HepG2 (cell line): ENCODE results near the gene PDGFB. TPM values are rescaled to one million over a fixed set of nuclear protein-coding genes. Genes with fewer than 3 reads are reported as not detected.

Source experiments
- ATAC-seq: fragments of 200-7000 bp; cut with Tn5 transposase; 3 replicates; pipeline ENCODE4 v1.9.1; 2020; ENCODE audit warnings: mild to moderate bottlenecking, moderate library complexity
- BruUV-seq: library from RNA; stranded (reverse); fragments of 400-500 nt; replicated peaks from 2 replicates; lab custom pipeline; 2021; lab: Mats Ljungman, UMichigan
- CTCF ChIA-PET: fragments of 300-600 bp; formaldehyde crosslinking; extraction: SDS; loops from one replicate; lab custom pipeline; 2021; ENCODE audit warnings: low total read pairs, inconsistent platforms, low intra/inter-chr PET ratio; lab: Yijun Ruan, JAX
- POLR2A ChIA-PET: fragments of 350-600 bp; sonication (Branson Sonifier 250); formaldehyde crosslinking; loops from one replicate; lab custom pipeline; 2020; ENCODE audit warnings: antibody characterized with exemption, inconsistent platforms; lab: Yijun Ruan, JAX
- DNase-seq: peaks from one replicate; pipeline ENCODE4 v3.0.0-alpha.2; 2015; ENCODE audit warnings: low spot score
- FAIRE-seq: peaks from 3 replicates; lab custom pipeline; 2011; peaks lifted over from hg19 to GRCh38; lab: Jason Lieb, UNC
- H2AFZ ChIP-seq: one replicate; pipeline ENCODE4 v1.6.1; 2011; ENCODE audit warnings: low read length, inconsistent platforms
- H3K27ac ChIP-seq: fragments of 300-600 bp; 3 replicates; pipeline ENCODE4 v1.8.0; 2011; ENCODE audit warnings: mixed run types, mild to moderate bottlenecking, mixed read lengths, low read length, inconsistent platforms; ENCODE audit not compliant: insufficient read depth; ENCODE audit errors: extremely low read length
- H3K27me3 ChIP-seq, 2 experiments: fragments of 200-600 bp in 1 of 2; 2 replicates in 1 of 2; 3 replicates in 1 of 2; pipeline versions ENCODE4 v1.6.0 to v1.8.0; 2011; ENCODE audit warnings: low read length in 2 of 2, mild to moderate bottlenecking in 2 of 2, moderate library complexity in 2 of 2, inconsistent platforms in 1 of 2; ENCODE audit not compliant: insufficient read depth in 2 of 2, control insufficient read depth in 1 of 2
- H3K36me3 ChIP-seq, 2 experiments: fragments of 200-600 bp in 1 of 2; replicated peaks in 1 of 2; 2 replicates in 1 of 2; 3 replicates in 1 of 2; pipeline versions ENCODE4 v1.5.1 to v1.8.0; 2011; ENCODE audit warnings: low read length in 2 of 2, inconsistent platforms in 1 of 2; ENCODE audit not compliant: insufficient read depth in 2 of 2, control insufficient read depth in 1 of 2
- H3K4me1 ChIP-seq: 2 replicates; pipeline ENCODE4 v1.5.1; 2012; ENCODE audit warnings: low read length, inconsistent platforms; ENCODE audit not compliant: insufficient read depth
- H3K4me2 ChIP-seq: 2 replicates; pipeline ENCODE4 v1.6.0; 2011; ENCODE audit warnings: low read depth, low read length, inconsistent platforms
- H3K4me3 ChIP-seq, 3 experiments: fragments of 200-600 bp in 1 of 3; sonication (generic), shearing (Covaris generic) in 1 of 3; replicated peaks in 1 of 3; 2 replicates each; pipeline ENCODE4 v1.5.1; 2011 to 2016; ENCODE audit warnings: low read length in 3 of 3, inconsistent platforms in 2 of 3, low read depth in 2 of 3, mild to moderate bottlenecking in 2 of 3, control low read depth in 1 of 3, mixed read lengths in 1 of 3; ENCODE audit not compliant: insufficient read depth in 1 of 3
- H3K79me2 ChIP-seq: one replicate; pipeline ENCODE4 v1.6.1; 2011; ENCODE audit warnings: low read length, inconsistent platforms; ENCODE audit not compliant: insufficient read depth
- H3K9ac ChIP-seq: 2 replicates; pipeline ENCODE4 v1.6.0; 2011; ENCODE audit warnings: mild to moderate bottlenecking, low read depth, low read length, inconsistent platforms; ENCODE audit not compliant: insufficient read depth
- H3K9me3 ChIP-seq: 2 replicates; pipeline ENCODE4 v1.5.1; 2012; ENCODE audit warnings: mild to moderate bottlenecking, low read length
- H4K20me1 ChIP-seq: 2 replicates; pipeline ENCODE4 v1.6.0; 2011; ENCODE audit warnings: inconsistent platforms, mild to moderate bottlenecking, low read length, moderate library complexity; ENCODE audit not compliant: insufficient read depth
- AHR ChIP-seq: IDR thresholded peaks from 2 replicates; pipeline ENCODE4 v1.6.1; 2018; ENCODE audit warnings: missing genetic modification reagents, missing compliant biosample characterization
- FOSL2 ChIP-seq: sonication (generic); formaldehyde crosslinking; IDR thresholded peaks from 2 replicates; pipeline ENCODE4 v1.4.0; 2020; ENCODE audit warnings: missing genetic modification reagents
- HDAC1 ChIP-seq: sonication (generic); formaldehyde crosslinking; IDR thresholded peaks from 2 replicates; pipeline ENCODE4 v1.5.1; 2020; ENCODE audit warnings: mild to moderate bottlenecking, missing genetic modification reagents
- HNRNPLL ChIP-seq: fragments of 200-400 bp; formaldehyde crosslinking; IDR thresholded peaks from 2 replicates; pipeline ENCODE4 v1.6.1; 2017; ENCODE audit warnings: mild to moderate bottlenecking, low read depth, low read length; ENCODE audit not compliant: poor library complexity, severe bottlenecking
- HNRNPUL1 ChIP-seq: fragments of 200-400 bp; formaldehyde crosslinking; IDR thresholded peaks from 2 replicates; pipeline ENCODE4 v1.6.1; 2017; ENCODE audit warnings: low read depth, mild to moderate bottlenecking, low read length, moderate library complexity
- IKZF1 ChIP-seq: fragments of 450-650 bp; IDR thresholded peaks from 2 replicates; pipeline ENCODE4 v1.7.1; 2016
- MIER2 ChIP-seq: IDR thresholded peaks from 2 replicates; pipeline ENCODE4 v1.6.1; 2016; ENCODE audit warnings: missing biosample characterization, missing genetic modification reagents
- PAF1 ChIP-seq: IDR thresholded peaks from 2 replicates; pipeline ENCODE4 v1.6.1; 2016; ENCODE audit warnings: missing genetic modification reagents, missing compliant biosample characterization
- POLR2A ChIP-seq, 2 experiments: IDR thresholded peaks; 2 replicates each; pipeline ENCODE4 v1.6.1; 2011; ENCODE audit warnings: low read depth in 2 of 2, low read length in 2 of 2, mild to moderate bottlenecking in 1 of 2, moderate library complexity in 1 of 2; ENCODE audit not compliant: insufficient read depth in 1 of 2
- SCMH1 ChIP-seq: sonication (generic); formaldehyde crosslinking; IDR thresholded peaks from 2 replicates; pipeline ENCODE4 v1.9.0; 2021; ENCODE audit warnings: missing genetic modification reagents, mild to moderate bottlenecking, borderline replicate concordance
- STAT5B ChIP-seq: sonication (generic); formaldehyde crosslinking; IDR thresholded peaks from 2 replicates; pipeline ENCODE4 v1.4.0; 2020; ENCODE audit warnings: missing genetic modification reagents
- ZNF484 ChIP-seq: sonication (generic); formaldehyde crosslinking; IDR thresholded peaks from 2 replicates; pipeline ENCODE4 v1.5.1; 2020; ENCODE audit warnings: mild to moderate bottlenecking, low read depth, missing genetic modification reagents, borderline replicate concordance
- WGBS: methylation state at CpG from one replicate; pipeline ENCODE4 v1.1.6; 2017; ENCODE audit warnings: low lambda C conversion rate; 5-methylcytosine and 5-hydroxymethylcytosine counted together
- in situ Hi-C: cut with HindIII; loops from 2 replicates; pipeline ENCODE4 v1.10.0; 2017; ENCODE audit warnings: low pct_unique_long_range_greater_than_20kb; ENCODE audit not compliant: extremely low pct_ligation_motif_present
- intact Hi-C: fragments of 100-400 bp; cut with micrococcal nuclease; formaldehyde crosslinking; loops from one replicate; pipeline ENCODE4 v1.10.0; 2022; ENCODE audit not compliant: unreplicated experiment
- polyA plus RNA-seq, 8 experiments: library from polyadenylated mRNA; depleted of rRNA in 3 of 8; stranded (reverse) in 7 of 8; unstranded in 1 of 8; fragments of >200 nt; fragmentation: Illumina TruSeq in 4 of 8; extraction: Trizol in 4 of 8; gene quantifications; 2 replicates each; pipeline versions ENCODE4 v1.2.1 to v1.2.3, GENCODE V29; 2011 to 2016; ENCODE audit warnings: low read depth in 4 of 8, missing spikeins in 1 of 8, mixed read lengths in 1 of 8; ENCODE audit not compliant: insufficient read depth in 1 of 8
- total RNA-seq, 5 experiments: library from RNA; depleted of rRNA; stranded (reverse); fragments of >200 nt; fragmentation: Illumina TruSeq; extraction: Trizol; gene quantifications; 2 replicates each; pipeline ENCODE4 v1.2.3, GENCODE V29; 2016; ENCODE audit warnings: low read depth in 1 of 5
- TF ChIP-seq, protein P1 (sequence below): sonication (generic); formaldehyde crosslinking; IDR thresholded peaks from 2 replicates; pipeline ENCODE4 v1.4.0; 2020; ENCODE audit warnings: mild to moderate bottlenecking, missing genetic modification reagents
- TF ChIP-seq, protein P2 (sequence below): sonication (generic); formaldehyde crosslinking; IDR thresholded peaks from 2 replicates; pipeline ENCODE4 v1.4.0; 2020; ENCODE audit warnings: missing genetic modification reagents
- TF ChIP-seq, protein P3 (sequence below): sonication (generic); formaldehyde crosslinking; IDR thresholded peaks from 2 replicates; pipeline ENCODE4 v1.4.0; 2020; ENCODE audit warnings: missing genetic modification reagents

PDGFB gene
- total and polyA plus RNA-seq, 2 of the 13 experiments (the other 11 are each of a cell fraction or from before 2014, with no cell fraction given): 1.4 to 10.1 TPM

DNA sequence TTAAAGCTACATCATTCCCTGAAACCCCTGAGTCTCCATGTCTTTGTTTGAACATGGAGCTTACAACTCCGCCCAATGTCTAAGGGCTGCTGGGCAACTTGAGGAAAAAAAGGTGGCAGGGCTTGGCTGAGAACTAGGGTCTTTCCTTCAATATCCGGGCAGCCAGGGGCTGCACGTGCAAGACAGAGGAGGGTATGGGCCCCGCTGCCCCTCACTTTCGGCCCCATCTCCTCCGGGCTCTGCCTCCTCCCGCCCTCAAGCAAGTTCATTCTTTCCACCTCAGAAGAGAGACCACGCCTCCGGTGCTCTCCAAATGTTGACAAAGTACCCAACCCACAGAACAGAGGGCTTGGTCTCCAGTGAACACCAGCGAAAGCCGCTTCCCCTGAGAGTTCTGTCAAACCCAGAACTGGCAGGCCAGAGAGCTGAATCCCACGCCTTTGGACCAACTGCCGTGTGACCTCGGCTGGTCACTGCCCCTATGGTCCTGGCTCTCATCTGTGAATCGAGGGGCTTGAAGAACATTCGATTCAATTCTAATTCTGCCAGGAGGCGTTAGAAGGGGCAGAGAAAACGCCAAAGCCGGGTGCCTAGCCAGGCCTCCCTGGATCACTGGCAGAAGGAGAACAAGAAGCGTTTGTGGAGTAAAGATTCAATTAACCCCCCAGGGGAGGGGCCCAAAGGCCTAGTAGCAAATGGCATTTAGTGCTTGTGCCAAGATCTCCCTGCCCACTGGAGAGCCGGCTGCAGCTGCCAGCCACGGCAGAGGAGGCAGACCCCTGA lies 7.3 kb downstream of the PDGFB start:
- no peak overlapping the region for H2AFZ ChIP-seq
- no peak overlapping the region for H3K4me3 ChIP-seq
- CTCF ChIA-PET: no interaction called here
- in situ Hi-C loops (no loop called here), intact Hi-C loops (no loop called here)
- H4K20me1 ChIP-seq: peaks cover 12% of the 10 kb centered on the region; the same call in 1 of the 2 replicates
- no peak overlapping the region for H3K9ac ChIP-seq
- FAIRE-seq (no peak), DNase-seq (no peak), ATAC-seq (no peak)
- peaks cover 3 to 4% of the 10 kb centered on the region in 2 experiments; a peak in 3 of 5 replicates for H3K36me3 ChIP-seq
- peaks cover 6% of the 10 kb centered on the region for H3K79me2 ChIP-seq
- no peak overlapping the region for H3K4me2 ChIP-seq
- H3K9me3 ChIP-seq: no peaks in the 10 kb centered on the region
- peaks cover 24% of the 10 kb centered on the region for H3K4me1 ChIP-seq
- POLR2A ChIA-PET: no interaction called here
- 90% methylated on average over 22 of the region's 22 CpGs for WGBS
- H3K27me3 ChIP-seq: no peaks in the 10 kb centered on the region
- no TSS peak for BruUV-seq
- TF ChIP-seq FOSL2: no peak
- TF ChIP-seq SCMH1: no peak
- TF ChIP-seq STAT5B (CRISPR knock-in tag): no peak
- TF ChIP-seq HDAC1 (CRISPR knock-in tag): no peak
- no peak for TF ChIP-seq HNRNPUL1
- TF ChIP-seq, protein P1, sequence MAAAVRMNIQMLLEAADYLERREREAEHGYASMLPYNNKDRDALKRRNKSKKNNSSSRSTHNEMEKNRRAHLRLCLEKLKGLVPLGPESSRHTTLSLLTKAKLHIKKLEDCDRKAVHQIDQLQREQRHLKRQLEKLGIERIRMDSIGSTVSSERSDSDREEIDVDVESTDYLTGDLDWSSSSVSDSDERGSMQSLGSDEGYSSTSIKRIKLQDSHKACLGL (CRISPR knock-in tag): no peak
- no peak for TF ChIP-seq POLR2A (IDR thresholded peaks at IDR 0.05; ENCODE audit: insufficient read depth in 1 of 2, low read depth in 2 of 2, low read length in 2 of 2)
- TF ChIP-seq IKZF1: no peak
- no peak for TF ChIP-seq ZNF484
- TF ChIP-seq, protein P2, sequence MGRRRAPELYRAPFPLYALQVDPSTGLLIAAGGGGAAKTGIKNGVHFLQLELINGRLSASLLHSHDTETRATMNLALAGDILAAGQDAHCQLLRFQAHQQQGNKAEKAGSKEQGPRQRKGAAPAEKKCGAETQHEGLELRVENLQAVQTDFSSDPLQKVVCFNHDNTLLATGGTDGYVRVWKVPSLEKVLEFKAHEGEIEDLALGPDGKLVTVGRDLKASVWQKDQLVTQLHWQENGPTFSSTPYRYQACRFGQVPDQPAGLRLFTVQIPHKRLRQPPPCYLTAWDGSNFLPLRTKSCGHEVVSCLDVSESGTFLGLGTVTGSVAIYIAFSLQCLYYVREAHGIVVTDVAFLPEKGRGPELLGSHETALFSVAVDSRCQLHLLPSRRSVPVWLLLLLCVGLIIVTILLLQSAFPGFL: no peak
- TF ChIP-seq, protein P3, sequence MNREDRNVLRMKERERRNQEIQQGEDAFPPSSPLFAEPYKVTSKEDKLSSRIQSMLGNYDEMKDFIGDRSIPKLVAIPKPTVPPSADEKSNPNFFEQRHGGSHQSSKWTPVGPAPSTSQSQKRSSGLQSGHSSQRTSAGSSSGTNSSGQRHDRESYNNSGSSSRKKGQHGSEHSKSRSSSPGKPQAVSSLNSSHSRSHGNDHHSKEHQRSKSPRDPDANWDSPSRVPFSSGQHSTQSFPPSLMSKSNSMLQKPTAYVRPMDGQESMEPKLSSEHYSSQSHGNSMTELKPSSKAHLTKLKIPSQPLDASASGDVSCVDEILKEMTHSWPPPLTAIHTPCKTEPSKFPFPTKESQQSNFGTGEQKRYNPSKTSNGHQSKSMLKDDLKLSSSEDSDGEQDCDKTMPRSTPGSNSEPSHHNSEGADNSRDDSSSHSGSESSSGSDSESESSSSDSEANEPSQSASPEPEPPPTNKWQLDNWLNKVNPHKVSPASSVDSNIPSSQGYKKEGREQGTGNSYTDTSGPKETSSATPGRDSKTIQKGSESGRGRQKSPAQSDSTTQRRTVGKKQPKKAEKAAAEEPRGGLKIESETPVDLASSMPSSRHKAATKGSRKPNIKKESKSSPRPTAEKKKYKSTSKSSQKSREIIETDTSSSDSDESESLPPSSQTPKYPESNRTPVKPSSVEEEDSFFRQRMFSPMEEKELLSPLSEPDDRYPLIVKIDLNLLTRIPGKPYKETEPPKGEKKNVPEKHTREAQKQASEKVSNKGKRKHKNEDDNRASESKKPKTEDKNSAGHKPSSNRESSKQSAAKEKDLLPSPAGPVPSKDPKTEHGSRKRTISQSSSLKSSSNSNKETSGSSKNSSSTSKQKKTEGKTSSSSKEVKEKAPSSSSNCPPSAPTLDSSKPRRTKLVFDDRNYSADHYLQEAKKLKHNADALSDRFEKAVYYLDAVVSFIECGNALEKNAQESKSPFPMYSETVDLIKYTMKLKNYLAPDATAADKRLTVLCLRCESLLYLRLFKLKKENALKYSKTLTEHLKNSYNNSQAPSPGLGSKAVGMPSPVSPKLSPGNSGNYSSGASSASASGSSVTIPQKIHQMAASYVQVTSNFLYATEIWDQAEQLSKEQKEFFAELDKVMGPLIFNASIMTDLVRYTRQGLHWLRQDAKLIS (CRISPR knock-in tag): no peak
- no peak for TF ChIP-seq PAF1
- no peak for TF ChIP-seq AHR
- TF ChIP-seq HNRNPLL: no peak
- no peak for TF ChIP-seq MIER2 (CRISPR knock-in tag)
- no peak overlapping the region for H3K27ac ChIP-seq
